ENCODE results near the gene TAC4.

TAC4 gene

DNA sequence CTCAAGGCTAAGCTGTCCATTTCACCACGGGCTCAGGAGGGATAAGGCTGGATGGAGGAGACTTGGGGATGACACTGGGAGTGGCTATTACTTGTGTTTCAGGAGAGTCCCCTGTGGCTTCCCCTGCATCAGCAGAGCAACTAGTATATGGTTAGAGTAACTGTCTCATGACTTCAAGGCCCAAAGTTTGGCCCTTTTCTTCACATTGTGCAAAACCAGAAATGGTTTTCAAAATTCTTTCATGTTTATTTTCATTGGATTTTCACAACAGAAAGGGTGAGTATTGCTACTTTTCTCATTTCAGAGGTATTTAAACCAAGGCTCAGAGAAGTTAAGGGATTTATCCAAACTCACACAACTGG is 18.1 kb upstream of the TAC4 start:
- Mint-ChIP-seq H3K27ac (no peak overlapping the region), H3K4me3 (no peak overlapping the region), H3K9me3 (no peaks in the 10 kb centered on the region), H3K27me3 (peaks cover 14 to 16% of the 10 kb centered on the region in 2 donors), H3K36me3 (ENCODE audit: insufficient read depth) (no peaks in the 10 kb centered on the region), H3K4me1 (ENCODE audit: low read depth in 2 of 2) (peaks cover 3% of the 10 kb centered on the region in 2 donors)
- ATAC-seq (replicated peaks), result no peak
- no peak for DNase-seq

DNA sequence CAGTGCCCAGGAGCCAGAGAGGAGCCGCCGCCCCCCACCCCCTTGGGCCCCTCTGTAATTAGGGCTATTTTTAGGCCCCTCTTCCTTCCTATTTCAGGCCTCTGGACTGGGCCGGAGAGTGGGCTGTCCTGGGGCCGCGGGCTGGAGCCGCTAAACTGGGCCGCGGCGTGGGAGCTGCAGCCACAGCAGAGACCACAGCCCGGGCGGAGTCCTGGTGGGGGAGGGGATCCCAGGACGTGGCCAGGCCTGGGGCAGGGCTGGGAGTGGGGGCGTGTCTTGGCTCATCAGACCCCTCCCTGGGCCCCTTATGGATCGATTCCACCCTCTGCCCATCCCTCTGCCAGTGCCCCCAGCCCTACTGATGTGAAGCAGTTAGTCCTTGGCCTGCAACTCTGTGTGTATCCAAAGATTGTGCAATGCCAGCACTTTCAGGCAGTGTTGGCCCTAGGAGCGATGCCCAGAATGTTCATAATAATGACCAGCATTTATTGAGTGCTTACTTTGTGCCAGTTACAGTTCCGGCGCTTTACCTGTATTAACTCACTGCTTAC is 15.0 kb upstream of the TAC4 start:
- ATAC-seq (replicated peaks), result no peak

DNA sequence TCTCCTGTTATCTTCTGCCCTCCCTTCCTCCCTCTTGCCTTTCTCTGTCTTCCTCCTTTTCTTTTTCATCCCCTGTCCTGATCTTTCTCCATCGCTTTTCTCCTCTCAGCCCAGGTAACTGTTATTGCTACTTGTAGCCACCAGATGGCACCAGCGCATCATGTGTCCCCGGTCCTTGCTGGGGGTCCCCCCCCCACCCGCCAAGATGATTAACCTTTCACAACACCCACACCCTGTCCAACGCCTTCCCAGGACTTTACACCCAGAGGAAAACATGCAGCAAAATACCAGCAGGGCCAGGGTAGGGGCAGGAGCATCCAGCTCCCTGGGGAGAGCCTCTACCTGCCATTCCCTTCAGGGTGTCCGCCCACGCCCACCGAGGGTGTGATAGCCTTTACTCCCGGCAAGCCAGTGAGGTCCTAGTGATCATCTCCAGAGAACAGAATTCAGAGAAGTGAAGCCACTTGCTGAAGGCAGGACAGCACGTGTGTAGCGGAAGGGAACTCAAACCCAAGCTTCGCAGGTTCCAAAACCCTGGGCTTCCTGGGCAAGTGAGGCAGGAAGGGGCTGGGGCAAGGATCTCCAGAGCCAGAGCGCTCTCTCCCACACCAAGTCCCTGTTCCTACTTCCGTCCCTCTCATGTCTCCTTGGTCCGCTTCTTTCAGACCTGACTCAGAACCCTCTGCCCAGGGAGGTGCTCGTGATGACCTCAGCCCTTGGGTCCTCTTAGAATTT is 13.4 kb upstream of the TAC4 start:
- Mint-ChIP-seq H3K27ac (no peak overlapping the region), H3K4me3 (no peak overlapping the region), H3K27me3 (peaks cover 7 to 22% of the 10 kb centered on the region in 2 donors), H3K36me3 (ENCODE audit: insufficient read depth) (peaks cover 3% of the 10 kb centered on the region), H3K9me3 (no peaks in the 10 kb centered on the region), H3K4me1 (ENCODE audit: low read depth in 2 of 2) (peaks cover 5 to 8% of the 10 kb centered on the region in 2 donors)
- DNase-seq, result peak; percentile 39 to 40 (median 40)
- peak; percentile 66 for ATAC-seq (replicated peaks)

More for the DNA sequence above, 15.0 kb upstream of the TAC4 start:
- no peak for DNase-seq
- Mint-ChIP-seq H3K4me3 (no peak overlapping the region), H3K27me3 (peaks cover 7 to 22% of the 10 kb centered on the region in 2 donors), H3K9me3 (no peaks in the 10 kb centered on the region), H3K36me3 (ENCODE audit: insufficient read depth) (peaks cover 3% of the 10 kb centered on the region), H3K4me1 (ENCODE audit: low read depth in 2 of 2) (peaks cover 5 to 8% of the 10 kb centered on the region in 2 donors), H3K27ac (no peak overlapping the region)

DNA sequence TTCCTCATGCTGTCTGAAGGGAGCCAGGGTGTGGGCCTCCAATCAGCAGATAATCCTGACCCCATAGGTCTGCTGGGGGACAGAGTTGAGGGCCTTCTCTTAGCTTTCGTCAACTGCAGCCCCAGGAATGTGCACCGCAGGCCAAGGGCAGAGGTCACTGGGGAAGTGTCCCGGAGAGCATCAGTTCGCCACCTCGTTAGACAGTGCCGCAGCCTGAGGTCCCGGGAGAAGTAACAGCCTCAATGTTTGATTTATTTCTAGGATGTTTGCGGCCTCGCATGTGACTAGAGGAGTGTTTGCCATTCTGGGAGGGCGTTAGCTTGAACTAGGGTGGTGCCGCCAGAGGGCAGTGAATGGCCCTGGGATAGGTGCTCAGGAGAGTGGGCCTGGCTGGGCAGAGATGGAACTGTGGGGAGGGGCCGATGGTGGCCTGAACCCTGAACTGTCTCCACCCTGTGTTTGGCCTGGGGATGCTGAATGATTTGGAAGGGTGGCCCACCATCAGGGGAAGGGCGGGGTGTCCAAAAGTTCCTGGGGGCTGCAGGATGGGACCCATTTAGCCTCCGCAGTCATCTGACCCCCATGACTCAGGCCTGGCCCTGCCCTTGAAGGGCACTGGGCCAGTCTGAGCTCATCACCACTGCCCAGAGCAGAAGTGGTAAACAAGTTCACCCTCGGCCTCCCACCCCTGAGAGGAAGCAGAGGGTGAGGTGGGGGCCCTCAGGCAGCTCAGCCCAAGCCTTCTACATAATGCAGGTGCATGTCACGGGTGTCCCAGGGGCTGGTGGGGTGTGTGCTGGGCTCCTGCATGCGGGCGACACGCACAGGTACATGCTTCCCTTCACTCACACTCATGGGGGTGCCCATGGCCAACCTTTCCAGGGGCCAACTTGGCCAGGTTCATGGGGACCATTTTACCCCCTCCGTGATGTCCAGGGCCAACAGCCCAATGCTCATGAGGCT is 12.4 kb upstream of the TAC4 start:
- ATAC-seq (replicated peaks) (no peak), DNase-seq (no peak)
- Mint-ChIP-seq H3K4me1 (ENCODE audit: low read depth in 2 of 2) (peaks cover 8 to 10% of the 10 kb centered on the region in 2 donors), H3K27me3 (peaks cover 7 to 22% of the 10 kb centered on the region in 2 donors), H3K9me3 (no peaks in the 10 kb centered on the region), H3K4me3 (no peak overlapping the region), H3K36me3 (ENCODE audit: insufficient read depth) (peaks cover 3% of the 10 kb centered on the region), H3K27ac (no peak overlapping the region)

DNA sequence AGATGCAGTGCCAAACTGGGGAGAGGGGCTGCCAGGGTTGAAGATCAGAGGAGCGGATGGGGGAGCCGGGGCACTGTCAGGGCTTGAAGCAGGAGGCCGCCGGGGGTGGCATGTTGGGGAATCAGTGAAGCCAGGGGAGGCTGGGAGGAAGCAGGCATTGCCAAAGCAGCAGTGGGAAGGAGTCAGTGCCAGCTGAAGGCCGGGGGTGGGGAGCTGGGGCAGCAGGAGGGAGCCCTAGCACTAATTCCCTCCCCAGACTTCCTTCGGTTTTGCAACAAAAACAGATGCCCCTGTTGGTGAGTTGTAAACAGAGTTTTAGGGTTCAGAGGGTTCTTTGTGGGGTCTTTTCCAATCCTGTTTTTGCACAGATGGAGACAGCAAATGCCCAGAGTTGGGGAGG is 10.9 kb upstream of the TAC4 start:
- Mint-ChIP-seq H3K4me1 (ENCODE audit: low read depth in 2 of 2) (peaks cover 8 to 10% of the 10 kb centered on the region in 2 donors), H3K36me3 (ENCODE audit: insufficient read depth) (peaks cover 3% of the 10 kb centered on the region), H3K27me3 (peaks cover 7 to 22% of the 10 kb centered on the region in 2 donors), H3K9me3 (no peaks in the 10 kb centered on the region), H3K4me3 (no peak overlapping the region), H3K27ac (no peak overlapping the region)
- DNase-seq (no peak), ATAC-seq (replicated peaks) (no peak)

DNA sequence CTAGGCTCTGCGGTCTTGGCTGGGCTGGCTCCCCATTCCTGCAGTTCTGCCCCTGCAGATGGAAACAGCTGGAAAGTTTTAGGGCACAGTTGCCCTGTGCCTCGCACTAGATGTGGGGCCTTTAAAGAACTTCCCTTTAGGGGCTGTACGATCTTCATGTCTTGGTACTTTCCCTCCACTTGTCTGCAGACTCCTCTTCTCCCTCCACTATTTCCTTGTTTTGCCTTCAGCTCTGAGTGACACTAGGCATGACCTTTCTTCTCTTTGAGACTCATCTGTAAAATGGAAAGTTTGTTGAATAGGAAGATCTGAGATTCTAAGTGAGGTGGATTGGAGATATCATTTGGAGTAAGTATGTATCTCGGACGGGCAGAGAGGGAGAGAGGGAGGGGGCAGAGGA is 6.3 kb upstream of the TAC4 start:
- ATAC-seq (replicated peaks) (no peak), DNase-seq (no peak)
- H3K4me3 Mint-ChIP-seq, result no peak overlapping the region
- peaks cover 18 to 19% of the 10 kb centered on the region in 2 donors for H3K4me1 Mint-ChIP-seq (ENCODE audit: low read depth in 2 of 2)
- H3K27ac Mint-ChIP-seq, result peak overlapping the region in 1 of 2 donors; percentile 44
- peaks cover 8% of the 10 kb centered on the region for H3K36me3 Mint-ChIP-seq (ENCODE audit: insufficient read depth)
- peaks cover 0 to 6% of the 10 kb centered on the region in 2 donors for H3K27me3 Mint-ChIP-seq
- no peaks in the 10 kb centered on the region for H3K9me3 Mint-ChIP-seq

DNA sequence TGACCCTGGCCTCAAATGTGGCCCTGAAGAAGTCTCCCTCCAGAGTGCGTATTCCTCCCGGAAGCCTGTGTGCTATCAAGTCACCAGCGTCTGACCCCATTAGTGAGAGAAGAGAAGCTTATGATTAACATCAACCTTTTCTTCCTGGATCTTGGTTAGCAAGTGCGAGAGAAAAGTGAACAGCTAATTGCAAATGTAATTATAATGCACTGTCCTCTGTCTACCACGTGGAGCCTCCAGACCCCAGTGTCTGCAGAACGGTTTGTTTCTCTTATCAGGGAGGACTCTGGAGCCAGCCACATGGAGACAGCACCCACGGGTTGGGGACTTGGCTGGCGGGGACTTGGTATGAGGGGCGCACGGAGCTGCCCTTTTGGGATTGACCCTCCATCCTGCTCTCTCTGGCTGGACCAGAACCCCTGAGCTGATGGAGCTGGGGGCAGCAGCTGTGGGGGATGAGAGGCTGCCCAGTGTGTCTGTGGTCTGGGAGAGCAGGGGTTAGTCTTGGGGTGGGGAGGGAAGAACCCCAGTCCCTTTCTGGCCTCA is 5.7 kb upstream of the TAC4 start:
- peaks cover 8% of the 10 kb centered on the region for H3K36me3 Mint-ChIP-seq (ENCODE audit: insufficient read depth)
- DNase-seq (no peak), ATAC-seq (replicated peaks) (no peak)
- peaks cover 0 to 4% of the 10 kb centered on the region in 2 donors for H3K27me3 Mint-ChIP-seq
- H3K4me1 Mint-ChIP-seq (ENCODE audit: low read depth in 2 of 2), result peaks cover 17 to 19% of the 10 kb centered on the region in 2 donors
- peak overlapping the region in 1 of 2 donors; percentile 44 for H3K27ac Mint-ChIP-seq
- no peak overlapping the region for H3K4me3 Mint-ChIP-seq
- no peaks in the 10 kb centered on the region for H3K9me3 Mint-ChIP-seq

DNA sequence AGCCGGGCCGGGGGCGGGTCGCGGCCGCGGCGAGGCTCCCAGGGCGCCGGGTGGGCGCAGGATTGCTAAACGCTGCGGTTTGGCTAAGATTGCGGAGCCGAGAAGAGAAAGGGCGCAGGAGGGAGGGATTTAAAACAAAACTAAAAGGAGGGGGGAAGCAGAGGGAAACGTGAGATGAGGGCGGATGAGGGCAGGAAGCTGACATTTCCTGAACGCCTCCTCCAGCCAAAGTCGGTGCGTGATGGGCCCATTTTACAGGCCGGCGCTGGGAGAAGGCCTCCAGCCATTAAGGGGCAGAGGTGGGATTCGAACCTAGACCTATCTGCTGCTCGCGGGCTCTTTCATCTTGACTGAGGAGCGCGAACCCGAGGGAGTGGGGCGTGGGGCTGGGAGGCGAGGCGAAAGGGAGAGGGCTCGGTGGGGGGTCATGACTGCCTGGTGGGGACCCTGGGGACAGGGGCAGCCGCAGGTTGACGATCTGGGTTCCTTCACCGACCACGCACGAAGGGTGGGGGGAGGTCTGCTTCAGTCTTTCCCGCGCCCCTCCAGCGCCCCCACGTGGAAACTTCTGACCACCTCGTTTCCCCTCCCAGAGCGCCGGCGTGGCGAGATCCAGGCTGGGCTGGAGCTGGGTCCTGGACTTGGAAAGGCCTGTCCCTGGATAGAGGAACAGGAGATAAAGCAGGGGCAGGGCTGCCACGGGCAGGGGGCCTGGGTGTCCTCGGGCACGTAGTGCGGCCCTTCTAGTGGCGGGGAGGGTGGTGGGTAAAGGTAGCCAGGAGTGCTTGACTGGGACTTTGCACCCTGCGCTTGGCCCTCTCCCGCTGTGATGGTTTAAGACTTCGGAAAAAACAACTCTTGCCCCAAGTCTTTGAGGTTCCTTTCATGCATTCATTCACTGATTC is 3.8 kb upstream of the TAC4 start:
- Mint-ChIP-seq H3K4me1 (ENCODE audit: low read depth in 2 of 2) (peaks cover 17 to 19% of the 10 kb centered on the region in 2 donors), H3K4me3 (peak overlapping the region; percentile 91 to 93), H3K36me3 (ENCODE audit: insufficient read depth) (peaks cover 14% of the 10 kb centered on the region), H3K27ac (peak overlapping the region; percentile 93 to 98), H3K27me3 (no peaks in the 10 kb centered on the region), H3K9me3 (no peaks in the 10 kb centered on the region)
- DNase-seq (peak; percentile 59 to 62 (median 61)), ATAC-seq (replicated peaks) (peak; percentile 85)

DNA sequence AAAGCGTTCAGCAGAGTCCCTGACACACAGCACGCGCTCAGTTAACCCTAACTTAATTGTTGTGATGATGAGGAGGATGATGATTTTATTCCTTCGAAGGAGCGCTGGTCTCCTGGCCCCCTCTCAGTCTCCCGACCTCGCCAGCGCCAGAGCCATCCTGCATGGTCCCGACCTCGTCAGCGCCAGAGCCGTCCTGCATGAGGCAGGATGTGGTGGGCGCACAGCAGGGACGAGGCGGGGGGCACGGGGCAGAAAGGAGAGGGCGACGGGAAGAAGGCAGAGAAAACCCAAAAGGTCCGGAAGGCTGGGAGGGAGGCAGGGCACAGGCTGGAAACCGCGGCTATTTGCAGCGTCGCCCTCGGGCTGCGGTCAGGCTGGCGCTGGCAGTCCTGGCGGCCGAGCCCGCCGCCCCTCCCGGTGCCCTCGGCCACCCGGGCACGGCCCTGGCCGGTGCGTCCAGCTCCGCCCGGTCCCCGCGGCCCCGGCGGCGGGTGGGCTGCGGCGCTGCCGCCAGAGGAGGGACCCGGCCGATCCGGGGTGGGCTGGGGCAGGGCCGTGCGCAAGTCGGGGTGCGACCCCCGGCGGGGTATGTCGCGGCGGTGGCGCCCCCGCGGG is 3.0 kb upstream of the TAC4 start:
- Mint-ChIP-seq H3K27ac (peak overlapping the region; percentile 93 to 98), H3K36me3 (ENCODE audit: insufficient read depth) (peaks cover 14% of the 10 kb centered on the region), H3K4me1 (ENCODE audit: low read depth in 2 of 2) (peaks cover 17 to 19% of the 10 kb centered on the region in 2 donors), H3K4me3 (peak overlapping the region; percentile 91 to 93), H3K27me3 (no peaks in the 10 kb centered on the region), H3K9me3 (no peaks in the 10 kb centered on the region)
- no peak for DNase-seq
- peak; percentile 24 for ATAC-seq (replicated peaks)

DNA sequence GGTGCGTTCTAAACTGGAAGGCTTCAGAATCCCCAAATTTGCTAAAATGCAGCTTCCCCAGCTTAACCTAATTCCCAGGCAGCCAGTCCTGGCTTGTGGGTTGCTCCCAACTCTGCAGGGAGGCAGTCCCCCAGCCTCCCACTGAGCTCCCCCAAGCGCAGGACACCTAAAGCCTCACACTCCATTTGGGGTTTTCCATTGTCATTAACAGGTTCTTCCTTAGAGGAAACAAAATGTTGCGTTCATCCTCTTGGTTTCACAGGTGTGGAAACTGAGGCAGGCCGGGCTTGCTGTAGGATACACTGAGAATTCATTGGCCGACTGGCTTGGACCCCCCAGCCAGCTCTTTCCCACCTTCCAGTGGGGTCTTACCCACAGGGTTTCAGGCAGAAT is 2.3 kb upstream of the TAC4 start:
- peaks cover 14% of the 10 kb centered on the region for H3K36me3 Mint-ChIP-seq (ENCODE audit: insufficient read depth)
- peaks cover 14 to 16% of the 10 kb centered on the region in 2 donors for H3K4me1 Mint-ChIP-seq (ENCODE audit: low read depth in 2 of 2)
- no peak for DNase-seq
- peak overlapping the region; percentile 93 to 98 for H3K27ac Mint-ChIP-seq
- H3K27me3 Mint-ChIP-seq, result no peaks in the 10 kb centered on the region
- no peaks in the 10 kb centered on the region for H3K9me3 Mint-ChIP-seq
- ATAC-seq (replicated peaks), result no peak
- H3K4me3 Mint-ChIP-seq, result peak overlapping the region; percentile 89 to 93

DNA sequence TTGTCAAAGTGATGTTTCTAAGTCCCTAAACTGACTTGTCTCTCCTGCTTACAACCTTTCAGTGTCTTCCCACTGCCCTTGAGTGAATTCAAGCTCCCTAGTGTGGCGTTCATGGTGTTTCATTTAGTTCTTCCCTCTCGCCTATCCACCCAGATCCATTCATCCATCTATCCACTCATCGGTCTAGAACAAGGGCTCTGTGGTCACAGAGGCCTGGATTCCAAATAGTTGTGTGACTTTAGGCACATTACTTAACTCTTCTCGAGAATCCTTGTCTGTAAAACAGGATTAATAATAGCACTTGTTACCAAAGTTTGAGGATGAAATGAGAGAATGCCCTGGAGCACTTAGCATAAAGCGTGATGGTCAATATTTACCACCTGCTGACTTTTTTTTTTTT is 870 bp upstream of the TAC4 start:
- H3K4me1 Mint-ChIP-seq (ENCODE audit: low read depth in 2 of 2), result peaks cover 16 to 19% of the 10 kb centered on the region in 2 donors
- DNase-seq (no peak), ATAC-seq (replicated peaks) (no peak)
- H3K27ac Mint-ChIP-seq, result peak overlapping the region; percentile 2 to 45
- H3K27me3 Mint-ChIP-seq, result no peaks in the 10 kb centered on the region
- H3K36me3 Mint-ChIP-seq (ENCODE audit: insufficient read depth), result peaks cover 20% of the 10 kb centered on the region
- no peak overlapping the region for H3K4me3 Mint-ChIP-seq
- no peaks in the 10 kb centered on the region for H3K9me3 Mint-ChIP-seq
